Testis (tissue), 2 donors: Measurements from ENCODE around the gene FAM3B.

Source experiments
- CTCF ChIP-seq, 3 experiments: fragments of 450-650 bp in 2 of 3; fragments of 200-600 bp in 1 of 3; sonication (generic) in 1 of 3; IDR thresholded peaks; one replicate each; pipeline ENCODE4 v1.5.1; 2016 to 2019; ENCODE audit warnings: antibody characterized with exemption in 3 of 3, mild to moderate bottlenecking in 2 of 3, moderate library complexity in 1 of 3
- POLR2A ChIP-seq: fragments of 450-650 bp; IDR thresholded peaks from one replicate; pipeline ENCODE4 v1.6.1; 2017; ENCODE audit warnings: antibody characterized with exemption, mild to moderate bottlenecking, moderate library complexity

GRCh38 chr21:41283211-41283818 lies 33.3 kb upstream of the FAM3B start:
- peak; percentile 30 to 72 (median 56) for TF ChIP-seq CTCF (IDR thresholded peaks at IDR 0.05)
- TF ChIP-seq POLR2A, result no peak
